Glutamatergic neuron (in vitro differentiated cells): ENCODE data around the gene BCAM. TPM values are rescaled to one million over a fixed set of nuclear protein-coding genes. Genes with fewer than 3 reads are reported as not detected.
"Not testable (repeated sequence)": the region's sequence is repeated elsewhere in the genome, so short reads cannot be mapped to it uniquely, and the experiment has no call there.

ENCODE experiments used
- DNase-seq: peaks from one replicate; pipeline ENCODE4 v3.0.0; 2022
- H3K27ac Mint-ChIP-seq: one replicate; pipeline ENCODE4 v1.8.0; 2020; ENCODE audit warnings: mild to moderate bottlenecking, mixed read lengths, inconsistent platforms; ENCODE audit not compliant: unreplicated experiment
- H3K27me3 Mint-ChIP-seq: one replicate; pipeline ENCODE4 v1.8.0; 2020; ENCODE audit warnings: mild to moderate bottlenecking, moderate library complexity, mixed read lengths, inconsistent platforms; ENCODE audit not compliant: unreplicated experiment
- H3K36me3 Mint-ChIP-seq: one replicate; pipeline ENCODE4 v1.8.0; 2020; ENCODE audit warnings: mild to moderate bottlenecking, mixed read lengths, inconsistent platforms; ENCODE audit not compliant: unreplicated experiment
- H3K4me1 Mint-ChIP-seq: one replicate; pipeline ENCODE4 v1.8.0; 2020; ENCODE audit warnings: mild to moderate bottlenecking, low read depth, mixed read lengths, inconsistent platforms; ENCODE audit not compliant: unreplicated experiment
- H3K4me3 Mint-ChIP-seq: one replicate; pipeline ENCODE4 v1.8.0; 2020; ENCODE audit warnings: mild to moderate bottlenecking, mixed read lengths, inconsistent platforms; ENCODE audit not compliant: unreplicated experiment
- H3K9me3 Mint-ChIP-seq: one replicate; pipeline ENCODE4 v1.8.0; 2020; ENCODE audit warnings: mild to moderate bottlenecking, moderate library complexity, mixed read lengths, inconsistent platforms; ENCODE audit not compliant: unreplicated experiment
- total RNA-seq: library from RNA; stranded (reverse); fragmentation: NEBNext Ultra II Directional; extraction: Animal tissue kit (Norgen Biotek cat#: 25700); gene quantifications from one replicate; pipeline ENCODE4 v1.2.1, GENCODE V29; 2021; ENCODE audit not compliant: unreplicated experiment
- TF ChIP-seq, protein P1 (sequence below): fragments of 200-600 bp; sonication (generic); IDR thresholded peaks from one replicate; pipeline ENCODE4 v1.5.0; 2021; ENCODE audit not compliant: partially characterized antibody, unreplicated experiment

The BCAM gene
- total RNA-seq, 1 donor from 2014 or later: 47.1 TPM

GRCh38 chr19:44820648-44821609 lies 12.0 kb downstream of the BCAM start:
- TF ChIP-seq, protein P1, sequence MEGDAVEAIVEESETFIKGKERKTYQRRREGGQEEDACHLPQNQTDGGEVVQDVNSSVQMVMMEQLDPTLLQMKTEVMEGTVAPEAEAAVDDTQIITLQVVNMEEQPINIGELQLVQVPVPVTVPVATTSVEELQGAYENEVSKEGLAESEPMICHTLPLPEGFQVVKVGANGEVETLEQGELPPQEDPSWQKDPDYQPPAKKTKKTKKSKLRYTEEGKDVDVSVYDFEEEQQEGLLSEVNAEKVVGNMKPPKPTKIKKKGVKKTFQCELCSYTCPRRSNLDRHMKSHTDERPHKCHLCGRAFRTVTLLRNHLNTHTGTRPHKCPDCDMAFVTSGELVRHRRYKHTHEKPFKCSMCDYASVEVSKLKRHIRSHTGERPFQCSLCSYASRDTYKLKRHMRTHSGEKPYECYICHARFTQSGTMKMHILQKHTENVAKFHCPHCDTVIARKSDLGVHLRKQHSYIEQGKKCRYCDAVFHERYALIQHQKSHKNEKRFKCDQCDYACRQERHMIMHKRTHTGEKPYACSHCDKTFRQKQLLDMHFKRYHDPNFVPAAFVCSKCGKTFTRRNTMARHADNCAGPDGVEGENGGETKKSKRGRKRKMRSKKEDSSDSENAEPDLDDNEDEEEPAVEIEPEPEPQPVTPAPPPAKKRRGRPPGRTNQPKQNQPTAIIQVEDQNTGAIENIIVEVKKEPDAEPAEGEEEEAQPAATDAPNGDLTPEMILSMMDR: no peak
- H3K36me3 Mint-ChIP-seq: no peaks in the 10 kb centered on the region
- no peak for DNase-seq
- no peak overlapping the region for H3K4me3 Mint-ChIP-seq
- H3K27me3 Mint-ChIP-seq: peaks cover 12% of the 10 kb centered on the region
- peaks cover 5% of the 10 kb centered on the region for H3K9me3 Mint-ChIP-seq
- no peak overlapping the region for H3K27ac Mint-ChIP-seq
- H3K4me1 Mint-ChIP-seq: peaks cover 1% of the 10 kb centered on the region

DNA sequence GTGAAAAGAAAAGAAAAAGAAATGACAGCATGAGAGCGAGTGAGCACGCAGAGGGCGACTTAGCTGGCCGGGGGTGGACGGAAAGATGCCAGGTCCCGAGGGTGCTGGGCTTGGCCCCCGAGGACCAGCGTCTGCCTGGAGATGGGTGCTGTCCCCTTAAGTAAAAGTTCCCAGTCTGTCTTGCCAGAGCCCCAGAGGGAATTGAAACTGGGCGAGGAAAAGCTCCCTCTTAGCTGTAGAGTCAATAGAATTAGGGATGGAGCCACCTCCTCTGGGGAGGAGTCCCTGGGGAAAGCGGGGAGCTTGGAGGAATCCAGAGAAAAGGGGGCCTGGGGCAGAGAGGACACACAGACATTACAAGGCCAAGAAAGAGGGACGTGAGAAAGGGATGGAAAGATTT lies 13.3 kb downstream of the BCAM start:
- no peak overlapping the region for H3K27ac Mint-ChIP-seq
- peaks cover 1% of the 10 kb centered on the region for H3K4me1 Mint-ChIP-seq
- H3K36me3 Mint-ChIP-seq: no peaks in the 10 kb centered on the region
- H3K27me3 Mint-ChIP-seq: peaks cover 8% of the 10 kb centered on the region
- no peak overlapping the region for H3K4me3 Mint-ChIP-seq
- TF ChIP-seq, protein P1: no peak
- H3K9me3 Mint-ChIP-seq: no peaks in the 10 kb centered on the region
- DNase-seq: no peak

GRCh38 chr19:44822670-44823372 lies 13.9 kb downstream of the BCAM start:
- H3K4me1 Mint-ChIP-seq: peaks cover under 1% of the 10 kb centered on the region
- no peak overlapping the region for H3K27ac Mint-ChIP-seq
- no peaks in the 10 kb centered on the region for H3K36me3 Mint-ChIP-seq
- TF ChIP-seq, protein P1: no peak
- H3K27me3 Mint-ChIP-seq: peaks cover 8% of the 10 kb centered on the region
- H3K4me3 Mint-ChIP-seq: no peak overlapping the region
- no peak for DNase-seq
- H3K9me3 Mint-ChIP-seq: no peaks in the 10 kb centered on the region

DNA sequence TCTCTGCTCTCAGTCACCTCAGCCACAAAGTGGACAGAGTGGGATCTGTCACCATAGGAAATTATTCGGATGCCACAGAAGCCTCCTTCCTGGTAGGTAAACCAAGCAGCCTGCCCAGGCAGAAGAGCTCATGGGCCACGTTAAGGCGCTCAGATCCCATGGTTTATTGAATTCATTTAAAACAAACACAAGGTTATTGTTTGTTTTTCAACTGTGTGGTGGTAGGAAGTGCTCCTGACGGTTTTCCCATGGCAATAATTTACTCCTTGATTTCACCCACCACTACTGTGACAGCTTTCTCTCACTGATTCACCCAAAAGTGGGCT lies 14.4 kb downstream of the BCAM start:
- H3K4me3 Mint-ChIP-seq: no peak overlapping the region
- no peaks in the 10 kb centered on the region for H3K9me3 Mint-ChIP-seq
- TF ChIP-seq, protein P1: no peak
- no peak overlapping the region for H3K27ac Mint-ChIP-seq
- DNase-seq: no peak
- H3K4me1 Mint-ChIP-seq: no peaks in the 10 kb centered on the region
- peaks cover 5% of the 10 kb centered on the region for H3K27me3 Mint-ChIP-seq
- H3K36me3 Mint-ChIP-seq: no peaks in the 10 kb centered on the region

DNA sequence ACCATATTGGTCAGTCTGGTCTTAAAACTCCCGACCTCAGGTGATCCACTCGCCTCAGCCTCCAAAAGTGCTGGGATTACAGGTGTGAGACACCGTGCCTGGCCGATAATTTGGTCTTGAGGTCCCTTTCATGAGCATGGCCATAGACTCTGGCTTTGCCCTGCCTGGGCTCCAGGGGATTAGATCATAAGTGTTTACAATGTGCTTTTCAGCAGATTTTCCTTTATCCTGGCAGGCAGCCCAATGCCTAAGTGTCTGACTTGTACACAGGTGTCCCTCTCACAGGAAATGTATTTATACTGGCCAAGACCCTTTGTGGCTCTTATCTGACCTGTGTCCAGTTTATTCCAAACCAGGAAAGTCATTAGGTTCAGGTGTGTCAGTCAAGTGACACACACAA lies 15.9 kb downstream of the BCAM start:
- Mint-ChIP-seq H3K4me1 (no peaks in the 10 kb centered on the region), H3K4me3 (no peak overlapping the region), H3K27ac (no peak overlapping the region), H3K27me3 (peaks cover 5% of the 10 kb centered on the region), H3K9me3 (no peaks in the 10 kb centered on the region), H3K36me3 (no peaks in the 10 kb centered on the region)
- no peak for DNase-seq
- TF ChIP-seq, protein P1: no peak

DNA sequence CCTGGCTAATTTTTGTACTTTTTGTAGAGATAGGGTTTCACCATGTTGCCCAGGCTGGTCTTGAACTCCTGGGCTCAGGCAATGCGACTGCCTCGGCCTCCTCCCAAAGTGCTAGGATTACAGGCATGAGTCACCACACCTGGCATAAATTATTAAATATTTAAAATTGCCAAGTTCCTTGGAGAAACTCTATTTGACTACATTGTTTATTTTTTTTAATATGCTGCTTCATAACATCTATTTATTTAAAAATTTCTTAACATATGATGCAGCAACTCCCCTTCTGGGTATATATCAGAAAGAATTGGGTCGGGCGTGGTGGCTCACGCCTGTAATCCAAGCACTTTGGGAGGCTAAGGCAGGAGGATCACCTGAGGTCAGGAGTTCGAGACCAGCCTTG lies 24.0 kb downstream of the BCAM start:
- not testable (repeated sequence) for DNase-seq, H3K36me3 Mint-ChIP-seq, H3K27ac Mint-ChIP-seq, H3K9me3 Mint-ChIP-seq, H3K4me3 Mint-ChIP-seq, H3K4me1 Mint-ChIP-seq, H3K27me3 Mint-ChIP-seq

GRCh38 chr19:44834399-44834798 lies 25.5 kb downstream of the BCAM start:
- not testable (repeated sequence) for H3K9me3 Mint-ChIP-seq, H3K36me3 Mint-ChIP-seq, H3K4me1 Mint-ChIP-seq, H3K27me3 Mint-ChIP-seq, H3K4me3 Mint-ChIP-seq, DNase-seq, H3K27ac Mint-ChIP-seq
